ENCODE results near the gene WDR7.

Gene WDR7

GRCh38 chr18:57043241-57043640, 392.1 kb downstream of the WDR7 start:
- no peak for DNase-seq (ENCODE audit: low spot score)

- DNase-seq (ENCODE audit: low spot score): no peak
Observed at GRCh38 chr18:57048351-57048750, 397.2 kb downstream of the WDR7 start.

GRCh38 chr18:57048859-57049258, 397.7 kb downstream of the WDR7 start:
- no peak for DNase-seq (ENCODE audit: low spot score)

- no peak for DNase-seq (ENCODE audit: low spot score)
Observed at GRCh38 chr18:57050310-57050949, 399.3 kb downstream of the WDR7 start.

- no peak for DNase-seq (ENCODE audit: low spot score)
Observed at GRCh38 chr18:57051021-57051656, 400.0 kb downstream of the WDR7 start.

- DNase-seq (ENCODE audit: low spot score): no peak
Observed at GRCh38 chr18:57051657-57052044, 400.5 kb downstream of the WDR7 start.

- DNase-seq (ENCODE audit: low spot score): no peak
Observed at GRCh38 chr18:57052173-57052572, 401.0 kb downstream of the WDR7 start.

GRCh38 chr18:57052759-57053158, 401.6 kb downstream of the WDR7 start:
- DNase-seq (ENCODE audit: low spot score): no peak

- DNase-seq (ENCODE audit: low spot score): no peak
Observed at GRCh38 chr18:57054891-57055290, 403.7 kb downstream of the WDR7 start.

GRCh38 chr18:57057890-57058289, 406.7 kb downstream of the WDR7 start:
- no peak for DNase-seq (ENCODE audit: low spot score)

GRCh38 chr18:57058734-57059133, 407.6 kb downstream of the WDR7 start:
- no peak for DNase-seq (ENCODE audit: low spot score)

- no peak for DNase-seq (ENCODE audit: low spot score)
Observed at GRCh38 chr18:57059366-57059765, 408.2 kb downstream of the WDR7 start.

GRCh38 chr18:57060814-57061213, 409.7 kb downstream of the WDR7 start:
- DNase-seq (ENCODE audit: low spot score): no peak

- DNase-seq (ENCODE audit: low spot score): no peak
Observed at GRCh38 chr18:57062178-57062577, 411.0 kb downstream of the WDR7 start.

GRCh38 chr18:57062844-57063243, 411.7 kb downstream of the WDR7 start:
- no peak for DNase-seq (ENCODE audit: low spot score)

- DNase-seq (ENCODE audit: low spot score): no peak
Observed at GRCh38 chr18:57063601-57064103, 412.5 kb downstream of the WDR7 start.

GRCh38 chr18:57073501-57074187, 422.5 kb downstream of the WDR7 start:
- DNase-seq (ENCODE audit: low spot score): no peak

- DNase-seq (ENCODE audit: low spot score): no peak
Observed at GRCh38 chr18:57075716-57076400, 424.7 kb downstream of the WDR7 start.

- no peak for DNase-seq (ENCODE audit: low spot score)
Observed at GRCh38 chr18:57077005-57077765, 426.0 kb downstream of the WDR7 start.

GRCh38 chr18:57077786-57078552, 426.8 kb downstream of the WDR7 start:
- no peak for DNase-seq (ENCODE audit: low spot score)

GRCh38 chr18:57078614-57079013, 427.5 kb downstream of the WDR7 start:
- no peak for DNase-seq (ENCODE audit: low spot score)

All from hepatic stellate cell (primary cell).